GM12801 (cell line): ENCODE results near the gene TSC22D1.

ENCODE experiments used
- CTCF ChIP-seq: IDR thresholded peaks from one replicate; pipeline ENCODE4 v1.5.1; 2011; ENCODE audit warnings: control low read depth; ENCODE audit not compliant: insufficient read length; ENCODE audit errors: extremely low read depth

Gene TSC22D1

GRCh38 chr13:44426461-44426860 lies 149.7 kb downstream of the TSC22D1 start:
- TF ChIP-seq CTCF: no peak

GRCh38 chr13:44425815-44426078 lies 150.4 kb downstream of the TSC22D1 start:
- TF ChIP-seq CTCF: no peak

- no peak for TF ChIP-seq CTCF
These were observed 150.9 kb downstream of the TSC22D1 start for GRCh38 chr13:44425041-44425814.

- TF ChIP-seq CTCF: no peak
These were observed 152.3 kb downstream of the TSC22D1 start for GRCh38 chr13:44423824-44424223.

GRCh38 chr13:44422755-44423643 lies 153.1 kb downstream of the TSC22D1 start:
- TF ChIP-seq CTCF: no peak

GRCh38 chr13:44421853-44422525 lies 154.1 kb downstream of the TSC22D1 start:
- TF ChIP-seq CTCF: no peak
